OCI-LY1 (cell line): Measurements from ENCODE around the gene ROBO4.

Experiments used
- EZH2 ChIP-seq: fragments of 200-600 bp; sonication (generic), shearing (Covaris generic); IDR thresholded peaks from 2 replicates; pipeline ENCODE4 v1.8.0; 2017; ENCODE audit warnings: borderline replicate concordance, mixed run types, mild to moderate bottlenecking, antibody characterized with exemption, low read length, moderate library complexity, mixed read lengths
- TF ChIP-seq, protein P1 (sequence below): fragments of 200-600 bp; sonication (generic), shearing (Covaris generic); IDR thresholded peaks from 2 replicates; pipeline ENCODE4 v1.5.1; 2017; ENCODE audit warnings: mild to moderate bottlenecking, antibody characterized with exemption, low read length, moderate library complexity, mixed read lengths

DNA sequence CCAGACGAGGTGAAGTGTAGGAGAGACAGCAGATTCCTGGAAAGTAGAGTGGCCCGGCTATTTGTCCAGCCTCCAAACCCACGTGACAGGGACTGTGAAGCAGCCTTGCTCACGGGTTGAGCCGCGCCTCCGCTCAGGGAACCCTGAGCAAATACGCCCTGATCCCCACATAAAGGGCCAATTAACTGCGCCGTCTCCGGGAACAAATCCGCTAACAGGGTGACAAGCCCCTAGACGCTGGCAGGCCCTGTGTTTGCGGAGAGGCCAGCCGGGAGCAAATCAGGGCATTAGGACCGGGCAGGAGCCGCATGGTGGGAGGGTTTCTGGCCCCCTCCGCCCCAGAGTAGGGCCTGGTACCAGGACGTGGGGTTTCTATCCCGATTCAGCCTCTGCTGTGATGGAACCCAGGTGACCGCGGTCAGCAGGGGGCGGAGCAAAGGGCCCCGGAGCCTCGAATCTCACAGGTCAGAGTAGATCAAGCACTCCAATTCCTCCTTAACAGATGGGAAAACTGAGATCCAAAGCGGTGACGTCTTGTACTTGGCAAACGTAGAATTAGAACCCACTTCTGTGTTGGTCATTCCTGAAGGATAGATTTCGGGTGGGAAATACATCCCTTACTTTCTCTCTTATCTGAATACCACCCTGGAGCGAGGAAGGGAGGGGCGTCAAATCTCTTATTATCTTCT is 34.4 kb downstream of the ROBO4 start:
- TF ChIP-seq, protein P1, sequence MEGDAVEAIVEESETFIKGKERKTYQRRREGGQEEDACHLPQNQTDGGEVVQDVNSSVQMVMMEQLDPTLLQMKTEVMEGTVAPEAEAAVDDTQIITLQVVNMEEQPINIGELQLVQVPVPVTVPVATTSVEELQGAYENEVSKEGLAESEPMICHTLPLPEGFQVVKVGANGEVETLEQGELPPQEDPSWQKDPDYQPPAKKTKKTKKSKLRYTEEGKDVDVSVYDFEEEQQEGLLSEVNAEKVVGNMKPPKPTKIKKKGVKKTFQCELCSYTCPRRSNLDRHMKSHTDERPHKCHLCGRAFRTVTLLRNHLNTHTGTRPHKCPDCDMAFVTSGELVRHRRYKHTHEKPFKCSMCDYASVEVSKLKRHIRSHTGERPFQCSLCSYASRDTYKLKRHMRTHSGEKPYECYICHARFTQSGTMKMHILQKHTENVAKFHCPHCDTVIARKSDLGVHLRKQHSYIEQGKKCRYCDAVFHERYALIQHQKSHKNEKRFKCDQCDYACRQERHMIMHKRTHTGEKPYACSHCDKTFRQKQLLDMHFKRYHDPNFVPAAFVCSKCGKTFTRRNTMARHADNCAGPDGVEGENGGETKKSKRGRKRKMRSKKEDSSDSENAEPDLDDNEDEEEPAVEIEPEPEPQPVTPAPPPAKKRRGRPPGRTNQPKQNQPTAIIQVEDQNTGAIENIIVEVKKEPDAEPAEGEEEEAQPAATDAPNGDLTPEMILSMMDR, result no peak
- TF ChIP-seq EZH2, result no peak
